ENCODE data around the gene FAM3B.
A peak's percentile ranks its signal among the peaks of the same experiment; 100 is the strongest.

The FAM3B gene

GRCh38 chr21:41368735-41369104 lies 52.1 kb downstream of the FAM3B start:
- no peak for DNase-seq (ENCODE audit: low spot score)

DNA sequence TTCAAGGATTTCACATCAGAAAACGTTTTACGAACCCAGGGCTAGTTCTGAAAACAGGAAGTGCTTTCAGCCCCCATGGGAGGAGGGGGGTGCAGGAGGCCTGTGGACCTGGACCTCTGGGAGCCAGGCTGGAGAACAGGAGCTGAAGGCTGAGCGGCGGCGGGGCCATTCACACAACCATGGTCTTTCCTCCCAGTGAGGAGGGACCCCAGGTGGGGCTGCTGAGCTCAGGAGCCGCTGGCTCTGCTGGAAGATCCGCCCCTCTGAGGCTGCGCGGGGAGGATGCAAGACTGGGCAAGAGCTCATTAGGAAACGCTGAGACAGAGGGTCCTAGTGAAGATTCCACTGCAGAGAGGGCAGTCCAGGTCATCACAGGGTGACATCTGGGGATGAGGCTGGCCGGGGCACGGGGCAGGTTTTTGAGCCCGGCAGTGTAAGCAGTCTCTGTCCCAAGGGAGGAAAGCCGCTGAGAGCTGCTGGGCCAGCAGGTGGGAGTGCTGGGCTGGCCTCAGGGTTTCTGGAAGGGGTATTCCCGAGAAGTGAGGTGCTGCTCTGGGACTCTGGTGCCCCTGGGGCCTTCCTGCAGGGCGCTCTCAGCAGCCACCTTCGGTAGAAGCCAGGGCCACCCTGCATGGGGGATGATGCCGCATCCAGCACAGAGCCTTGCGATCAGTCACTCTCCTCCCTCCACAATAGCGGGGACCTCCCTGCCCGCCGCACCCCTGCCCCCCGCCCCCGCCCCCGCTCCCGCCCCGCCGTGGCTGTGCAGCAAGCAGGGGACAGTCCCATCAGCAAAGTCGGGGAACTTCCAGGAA lies 52.7 kb downstream of the FAM3B start:
- no peak for DNase-seq (ENCODE audit: low spot score)

DNA sequence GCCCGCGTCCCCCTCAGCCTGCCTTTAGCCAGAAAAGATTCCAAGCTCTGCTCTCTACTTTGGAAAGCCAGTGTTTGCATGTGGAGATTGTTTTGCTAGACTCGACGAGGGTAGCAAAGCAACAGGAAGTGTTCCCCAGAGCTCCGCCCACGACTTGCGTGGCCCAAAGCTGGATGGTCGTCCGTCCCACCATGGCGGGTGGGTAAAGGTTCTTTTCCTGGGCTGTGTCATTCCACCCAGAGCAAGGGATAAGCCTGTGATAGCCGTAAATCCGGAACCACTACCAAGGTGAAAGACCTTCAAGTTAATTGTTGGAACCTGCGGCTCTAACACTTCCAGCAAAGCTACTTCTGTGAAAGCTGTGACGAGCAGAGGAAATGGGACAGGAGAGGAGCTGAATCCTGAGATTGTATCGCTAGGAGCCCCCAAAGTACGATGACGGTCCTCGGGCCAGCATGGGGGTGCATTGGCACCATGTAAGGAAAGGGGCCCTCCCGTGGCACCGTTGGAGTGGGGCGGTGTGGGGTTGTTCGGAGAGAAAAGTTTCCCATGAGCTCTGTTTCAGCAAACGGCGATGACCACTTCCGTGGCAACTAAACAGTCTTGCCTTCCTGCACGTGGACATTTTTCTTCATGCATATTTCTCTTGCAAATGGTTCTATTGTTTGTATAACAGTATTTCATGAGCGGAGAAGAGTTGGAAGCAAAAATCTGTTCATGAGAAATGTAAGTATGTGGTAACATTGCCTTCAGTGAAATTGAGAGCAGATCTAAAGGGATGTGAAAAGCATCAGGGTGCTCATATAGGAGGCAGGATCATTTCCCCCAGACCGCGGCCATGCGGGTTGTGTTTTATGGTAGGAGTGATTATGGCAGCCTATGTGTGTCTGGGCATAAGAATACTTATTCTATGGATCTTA lies 53.6 kb downstream of the FAM3B start:
- no peak for DNase-seq (ENCODE audit: low spot score)

DNA sequence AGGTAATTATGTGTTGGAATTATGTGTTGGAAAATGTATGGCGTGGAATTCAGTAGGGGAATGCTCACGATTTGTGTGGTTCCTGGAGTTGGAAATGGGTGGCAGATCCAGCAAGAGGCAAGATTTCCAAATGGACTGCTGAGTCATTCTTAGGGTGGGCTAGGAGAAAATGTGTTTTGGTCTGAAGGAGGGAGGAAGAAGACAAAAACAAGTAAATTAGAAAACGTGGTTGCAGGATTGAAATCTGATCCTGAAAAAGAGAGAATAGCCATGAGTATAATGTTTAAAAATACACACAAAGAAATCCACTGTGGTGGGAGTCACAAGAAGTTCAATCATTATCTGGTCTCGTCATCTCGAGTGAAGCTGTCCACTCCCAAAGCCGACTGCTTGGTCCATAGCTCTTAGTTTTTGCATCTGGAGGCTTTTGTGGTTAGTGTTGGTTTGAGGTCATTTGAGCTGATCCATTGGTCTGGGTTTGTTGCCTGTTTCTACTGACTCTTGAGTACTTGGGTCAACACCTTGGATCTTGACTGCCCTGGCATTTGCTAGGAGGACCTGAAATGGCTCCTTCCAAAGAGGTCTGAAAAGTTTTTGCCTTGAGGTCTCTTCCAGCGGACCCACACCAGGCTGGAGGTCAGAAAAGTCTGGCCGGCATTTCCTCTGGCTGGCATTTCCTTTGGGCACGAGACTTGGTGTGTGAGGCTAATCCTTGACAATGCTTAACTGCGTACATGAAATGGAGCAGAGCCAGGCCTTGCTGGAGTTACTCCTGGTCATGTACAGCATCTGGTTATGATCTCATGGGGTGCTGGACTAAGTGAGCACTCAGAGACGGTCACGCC lies 54.5 kb downstream of the FAM3B start:
- no peak for DNase-seq (ENCODE audit: low spot score)

- no peak for DNase-seq (ENCODE audit: low spot score)
Observed at GRCh38 chr21:41371685-41372030, 55.1 kb downstream of the FAM3B start.

DNA sequence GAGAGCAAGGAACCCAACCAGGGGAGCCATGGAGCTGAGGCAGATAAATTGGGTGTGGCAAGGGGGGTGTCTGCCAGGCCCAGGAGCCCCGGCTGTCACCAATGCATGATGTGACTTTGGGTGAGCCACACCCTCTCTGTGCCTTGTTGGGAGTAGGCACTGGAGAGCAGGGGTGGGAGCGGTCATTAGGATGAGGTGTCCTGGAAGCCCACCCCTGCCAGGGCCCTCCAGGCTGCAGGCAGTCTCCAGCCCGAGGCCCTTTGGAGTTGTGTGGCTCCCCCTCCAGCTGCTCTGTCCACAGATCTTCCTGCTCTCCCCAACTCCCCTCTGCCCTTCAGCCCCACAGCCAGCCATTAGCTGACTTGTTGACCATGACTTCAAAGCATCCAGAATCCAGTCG lies 56.7 kb downstream of the FAM3B start:
- no peak for DNase-seq (ENCODE audit: low spot score)

GRCh38 chr21:41373763-41374162 lies 57.2 kb downstream of the FAM3B start:
- no peak for DNase-seq (ENCODE audit: low spot score)

DNA sequence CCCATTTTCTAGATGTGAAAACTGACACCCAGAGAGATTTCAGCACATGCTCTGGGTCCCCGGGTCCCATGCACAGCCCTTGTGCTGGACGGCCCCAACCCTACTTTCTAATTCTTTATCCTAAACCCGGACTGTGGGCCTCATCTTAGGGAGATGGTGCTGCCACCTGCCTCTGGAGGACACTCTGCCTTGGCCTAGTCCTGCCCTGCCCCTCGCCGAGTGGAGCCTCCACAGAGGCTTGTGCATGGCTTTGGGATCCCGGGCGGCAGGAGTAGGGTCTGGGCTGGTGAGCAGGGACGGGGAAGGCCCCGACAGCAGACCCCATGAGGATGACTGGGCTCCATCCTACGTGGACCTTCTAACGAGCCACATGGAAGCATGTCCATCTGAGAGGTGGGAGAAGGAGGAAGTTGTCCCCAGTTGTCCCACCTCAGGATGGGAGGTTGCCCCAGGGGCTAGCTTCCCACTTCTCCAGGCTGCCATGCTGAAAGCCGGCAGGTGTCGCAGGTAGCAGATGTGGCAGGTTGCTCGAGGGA lies 57.6 kb downstream of the FAM3B start:
- DNase-seq (ENCODE audit: low spot score): no peak

DNA sequence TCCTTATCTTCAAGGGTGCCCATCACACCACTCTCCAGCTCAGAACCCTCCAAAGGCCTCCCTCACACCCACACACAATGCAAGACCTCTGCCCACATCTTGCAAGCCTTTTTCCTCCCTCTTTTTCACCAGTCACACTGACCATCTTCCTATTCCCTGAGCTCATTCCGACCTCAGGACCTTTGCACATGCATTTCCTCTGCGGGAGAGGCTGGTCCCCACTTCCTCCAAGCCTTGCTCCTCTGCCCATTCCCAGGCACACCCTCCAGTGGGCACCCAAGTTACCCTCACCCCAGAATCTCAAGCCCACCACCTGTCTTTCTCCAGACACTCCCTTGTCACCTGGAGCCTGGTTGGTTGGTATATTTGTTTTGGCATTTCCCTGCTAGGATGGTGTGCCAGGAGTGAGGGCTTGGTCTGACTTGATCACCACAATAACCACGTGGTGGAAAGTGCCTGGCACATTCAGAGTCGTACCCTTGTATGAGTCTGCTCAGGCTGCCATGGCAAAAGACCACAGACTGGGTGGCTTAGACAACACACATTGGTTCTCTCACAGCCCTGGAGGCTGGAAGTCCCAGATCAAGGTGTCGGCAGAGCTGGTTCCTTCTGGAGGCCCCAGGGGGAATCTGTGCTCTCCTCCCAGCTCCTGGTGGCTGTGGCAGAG lies 58.4 kb downstream of the FAM3B start:
- DNase-seq (ENCODE audit: low spot score): no peak

- DNase-seq (ENCODE audit: low spot score): no peak
Observed at GRCh38 chr21:41375875-41376274, 59.3 kb downstream of the FAM3B start.

DNA sequence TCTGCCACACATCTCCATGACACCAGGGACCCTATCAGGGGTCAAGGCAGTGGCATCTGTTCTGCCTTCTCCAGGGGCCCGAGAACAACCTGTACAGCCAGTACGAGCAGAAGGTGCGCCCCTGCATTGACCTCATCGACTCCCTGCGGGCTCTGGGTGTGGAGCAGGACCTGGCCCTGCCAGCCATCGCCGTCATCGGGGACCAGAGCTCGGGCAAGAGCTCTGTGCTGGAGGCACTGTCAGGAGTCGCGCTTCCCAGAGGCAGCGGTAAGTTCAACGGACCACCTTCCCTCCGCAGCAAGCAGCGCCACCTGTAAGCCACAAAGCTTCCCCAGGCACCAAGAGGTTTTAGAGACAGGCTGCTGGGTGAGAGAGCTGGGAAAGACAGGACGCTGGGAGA lies 61.1 kb downstream of the FAM3B start:
- no peak for DNase-seq (ENCODE audit: low spot score)

GRCh38 chr21:41378849-41379248 lies 62.2 kb downstream of the FAM3B start:
- no peak for DNase-seq (ENCODE audit: low spot score)

DNA sequence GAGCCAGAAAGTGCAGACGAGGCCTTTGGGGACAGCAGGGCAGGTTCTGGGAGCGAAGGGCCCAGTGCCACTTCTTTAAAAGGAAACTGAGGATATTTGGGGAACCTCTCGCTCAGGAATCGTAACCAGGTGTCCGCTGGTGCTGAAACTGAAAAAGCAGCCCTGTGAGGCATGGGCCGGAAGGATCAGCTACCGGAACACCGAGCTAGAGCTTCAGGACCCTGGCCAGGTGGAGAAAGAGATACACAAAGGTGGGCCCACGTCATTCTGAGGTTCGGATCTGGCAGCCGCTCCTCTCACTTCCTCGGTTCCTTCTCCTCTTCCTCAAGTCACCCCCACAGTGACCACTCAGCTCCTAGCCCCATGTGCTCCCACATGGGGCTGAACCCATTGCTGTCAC lies 63.3 kb downstream of the FAM3B start:
- DNase-seq (ENCODE audit: low spot score): no peak

GRCh38 chr21:41381731-41382130 lies 65.1 kb downstream of the FAM3B start:
- DNase-seq (ENCODE audit: low spot score): no peak

DNA sequence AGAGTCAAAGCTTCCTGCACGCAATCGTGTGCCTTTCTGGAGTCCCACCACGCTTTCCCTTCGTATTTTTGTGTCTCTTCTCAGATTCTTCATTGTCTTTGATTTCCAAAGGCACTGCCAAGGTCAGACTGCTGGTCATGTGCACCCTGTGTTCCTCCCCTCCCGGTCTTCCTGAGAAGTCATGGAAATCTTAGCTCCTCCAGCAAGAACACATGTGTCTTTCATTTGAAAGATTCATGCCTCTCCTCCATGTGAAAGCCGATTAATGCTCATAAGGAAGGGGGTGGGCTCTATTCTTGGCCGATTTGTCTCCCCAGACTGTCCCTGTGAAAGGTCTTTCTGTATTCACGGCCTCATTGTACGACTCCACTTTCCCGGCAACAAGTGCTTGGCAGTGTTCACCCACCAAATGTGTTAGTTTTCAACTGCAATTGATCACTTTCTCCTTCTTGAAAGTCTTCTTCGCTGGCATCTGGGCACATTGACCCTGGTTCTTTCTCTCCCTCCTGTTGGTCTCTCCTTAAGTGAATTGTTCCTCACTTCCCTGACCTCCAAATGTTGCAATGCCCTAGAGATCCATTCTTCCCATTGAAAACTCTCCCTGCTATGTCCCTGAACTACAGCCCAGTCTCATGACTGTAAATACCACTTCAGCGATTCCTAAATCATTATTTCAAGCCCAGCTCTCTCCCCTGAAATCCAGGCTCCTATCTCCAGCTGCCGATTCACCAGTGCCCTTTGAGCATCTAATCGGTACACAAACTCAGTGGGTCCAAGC lies 70.6 kb downstream of the FAM3B start:
- DNase-seq (ENCODE audit: low spot score): no peak

- DNase-seq (ENCODE audit: low spot score): no peak
Observed at GRCh38 chr21:41387824-41388223, 71.2 kb downstream of the FAM3B start.

DNA sequence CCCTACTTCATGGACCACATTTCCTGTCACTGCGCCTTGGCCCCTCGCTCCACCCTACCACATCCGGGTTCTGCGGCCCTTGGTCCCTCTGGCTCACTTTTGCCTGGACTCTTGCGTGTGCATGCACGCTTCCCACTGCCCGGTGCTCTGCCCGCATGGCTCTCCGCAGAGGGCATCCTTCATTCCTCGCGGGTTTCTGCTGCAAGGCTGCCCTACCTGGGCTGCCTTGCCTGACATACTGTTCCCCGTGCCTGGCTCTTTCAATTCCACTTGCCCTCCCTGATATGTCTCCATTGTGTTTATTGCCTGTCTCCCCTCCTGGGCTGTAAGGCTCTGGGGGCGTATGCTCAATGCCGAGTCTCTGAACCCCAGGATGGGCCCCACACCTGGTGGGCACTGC lies 71.7 kb downstream of the FAM3B start:
- DNase-seq (ENCODE audit: low spot score): no peak

DNA sequence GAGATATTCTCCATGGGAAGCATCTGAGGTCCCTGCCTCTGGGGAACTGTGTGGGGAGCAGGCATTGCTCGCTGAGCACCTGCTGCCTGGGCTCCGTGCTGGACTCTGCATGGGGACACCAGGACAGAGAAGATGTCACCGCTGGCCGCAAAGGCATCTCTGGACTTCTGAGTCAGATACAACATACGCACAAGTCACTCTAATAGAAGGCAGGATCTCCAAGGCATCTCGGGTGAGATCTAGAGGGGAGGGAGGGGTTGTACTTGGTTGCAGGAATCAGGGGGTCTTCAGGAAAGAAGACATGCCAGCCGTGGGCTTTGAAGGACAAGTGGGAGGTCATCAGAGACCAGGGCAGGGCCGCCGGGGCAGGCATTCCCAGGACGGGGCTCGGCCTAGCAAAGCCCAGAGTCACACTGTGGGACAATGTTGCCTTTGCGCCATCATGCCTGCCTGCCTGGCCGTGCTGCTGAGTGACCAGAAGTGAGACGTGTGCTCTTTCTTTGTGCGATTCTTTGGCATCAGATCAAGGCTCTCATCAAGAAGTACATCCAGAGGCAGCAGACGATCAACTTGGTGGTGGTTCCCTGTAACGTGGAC lies 73.5 kb downstream of the FAM3B start:
- DNase-seq (ENCODE audit: low spot score): no peak

GRCh38 chr21:41393876-41394465 lies 77.4 kb downstream of the FAM3B start:
- DNase-seq (ENCODE audit: low spot score): no peak

GRCh38 chr21:41396558-41397075 lies 80.0 kb downstream of the FAM3B start:
- DNase-seq (ENCODE audit: low spot score): peak; percentile 24

All from globus pallidus (tissue), 1 donor.